ENCODE data around the gene DDX49.

- TF ChIP-seq CTCF (conservative IDR thresholded peaks at IDR 0.05; ENCODE audit: low read depth, low read length) (no peak), EZH2 (IDR thresholded peaks at IDR 0.05; ENCODE audit: borderline replicate concordance, low read depth, low read length, poor library complexity, severe bottlenecking) (no peak)
Measured at GRCh38 chr19:18972851-18973250, 53.3 kb downstream of the DDX49 start.
